Endothelial cell of umbilical vein (primary cell): ENCODE measurements around the gene ZFR2.

Experiments
- EZH2 ChIP-seq: IDR thresholded peaks from 2 replicates; pipeline ENCODE4 v1.6.1; 2012; ENCODE audit warnings: borderline replicate concordance, low read depth, mild to moderate bottlenecking, moderate library complexity, low read length, inconsistent platforms; ENCODE audit not compliant: severe bottlenecking
- JUN ChIP-seq: IDR thresholded peaks from 2 replicates; pipeline ENCODE4 v1.6.1; 2011; ENCODE audit warnings: borderline replicate concordance, low read depth; ENCODE audit not compliant: insufficient read length, insufficient read depth
- MAX ChIP-seq: IDR thresholded peaks from 2 replicates; pipeline ENCODE4 v1.6.1; 2011; ENCODE audit not compliant: insufficient read depth, insufficient read length
- MYC ChIP-seq: IDR thresholded peaks from one replicate; pipeline ENCODE4 v1.6.1; 2011; ENCODE audit warnings: mild to moderate bottlenecking, low read depth, low read length
- POLR2A ChIP-seq: IDR thresholded peaks from 2 replicates; pipeline ENCODE4 v1.6.1; 2012; ENCODE audit warnings: low read depth, mild to moderate bottlenecking, control low read depth, low read length
- TF ChIP-seq, protein P1 (sequence below), 2 donors: IDR thresholded peaks; 1 replicate in 1 of 2; 2 replicates in 1 of 2; pipeline ENCODE4 v1.5.1; 2011; ENCODE audit warnings: low read length in 2 of 2, mild to moderate bottlenecking in 2 of 2, moderate library complexity in 2 of 2, control low read depth in 1 of 2, inconsistent platforms in 1 of 2, low read depth in 1 of 2; ENCODE audit not compliant: insufficient read depth in 1 of 2; ENCODE audit errors: extremely low read depth in 1 of 2

GRCh38 chr19:3808420-3809143 is 60.3 kb downstream of the ZFR2 start:
- TF ChIP-seq, protein P1, sequence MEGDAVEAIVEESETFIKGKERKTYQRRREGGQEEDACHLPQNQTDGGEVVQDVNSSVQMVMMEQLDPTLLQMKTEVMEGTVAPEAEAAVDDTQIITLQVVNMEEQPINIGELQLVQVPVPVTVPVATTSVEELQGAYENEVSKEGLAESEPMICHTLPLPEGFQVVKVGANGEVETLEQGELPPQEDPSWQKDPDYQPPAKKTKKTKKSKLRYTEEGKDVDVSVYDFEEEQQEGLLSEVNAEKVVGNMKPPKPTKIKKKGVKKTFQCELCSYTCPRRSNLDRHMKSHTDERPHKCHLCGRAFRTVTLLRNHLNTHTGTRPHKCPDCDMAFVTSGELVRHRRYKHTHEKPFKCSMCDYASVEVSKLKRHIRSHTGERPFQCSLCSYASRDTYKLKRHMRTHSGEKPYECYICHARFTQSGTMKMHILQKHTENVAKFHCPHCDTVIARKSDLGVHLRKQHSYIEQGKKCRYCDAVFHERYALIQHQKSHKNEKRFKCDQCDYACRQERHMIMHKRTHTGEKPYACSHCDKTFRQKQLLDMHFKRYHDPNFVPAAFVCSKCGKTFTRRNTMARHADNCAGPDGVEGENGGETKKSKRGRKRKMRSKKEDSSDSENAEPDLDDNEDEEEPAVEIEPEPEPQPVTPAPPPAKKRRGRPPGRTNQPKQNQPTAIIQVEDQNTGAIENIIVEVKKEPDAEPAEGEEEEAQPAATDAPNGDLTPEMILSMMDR (IDR thresholded peaks at IDR 0.05; ENCODE audit: extremely low read depth in 1 of 2, insufficient read depth in 1 of 2, low read depth in 1 of 2, low read length in 2 of 2): no peak
- TF ChIP-seq POLR2A: no peak
- no peak for TF ChIP-seq EZH2
- no peak for TF ChIP-seq MAX
- TF ChIP-seq JUN: no peak
- TF ChIP-seq MYC: no peak
